Heart left ventricle (tissue), 16 donors: ENCODE results near the gene TCF4. TPM values are rescaled to one million over a fixed set of nuclear protein-coding genes. Genes with fewer than 3 reads are reported as not detected.

Experiments
- ATAC-seq, 4 donors: fragments of 200-7000 bp; cut with Tn5 transposase; one replicate each; pipeline ENCODE4 v1.9.1; 2020 to 2022; ENCODE audit warnings: moderate library complexity in 4 of 4, mild to moderate bottlenecking in 3 of 4, moderate number of reproducible peaks in 1 of 4
- DNase-seq, 5 donors: peaks; one replicate each; pipeline ENCODE4 v3.0.0-alpha.2; 2020
- H3K27ac ChIP-seq, 12 donors: fragments of 200-600 bp; sonication (generic) in 4 of 12; one replicate each; pipeline versions ENCODE4 v1.5.0 to v1.8.0; 2016 to 2022; ENCODE audit warnings: mild to moderate bottlenecking in 2 of 12
- H3K27me3 ChIP-seq, 9 donors: fragments of 200-600 bp; sonication (generic) in 2 of 9; one replicate each; pipeline versions ENCODE4 v1.5.1 to v1.8.0; 2016 to 2022; ENCODE audit warnings: mild to moderate bottlenecking in 3 of 9
- H3K36me3 ChIP-seq, 9 donors: fragments of 200-600 bp; sonication (generic) in 2 of 9; one replicate each; pipeline versions ENCODE4 v1.5.0 to v1.8.0; 2018 to 2022; ENCODE audit warnings: mild to moderate bottlenecking in 2 of 9
- H3K4me1 ChIP-seq, 12 donors: fragments of 200-600 bp; sonication (generic) in 4 of 12; one replicate each; pipeline versions ENCODE4 v1.5.0 to v1.8.0; 2016 to 2022; ENCODE audit warnings: mild to moderate bottlenecking in 3 of 12
- H3K4me3 ChIP-seq, 12 donors: fragments of 200-600 bp; sonication (generic) in 4 of 12; one replicate each; pipeline versions ENCODE4 v1.5.0 to v1.8.0; 2017 to 2022; ENCODE audit warnings: mild to moderate bottlenecking in 9 of 12, moderate library complexity in 4 of 12
- H3K9me3 ChIP-seq, 12 donors: fragments of 200-600 bp; sonication (generic) in 4 of 12; one replicate each; pipeline versions ENCODE4 v1.5.0 to v1.8.0; 2016 to 2022; ENCODE audit warnings: mild to moderate bottlenecking in 1 of 12
- CTCF ChIP-seq, 12 donors: fragments of 200-600 bp; sonication (generic) in 4 of 12; IDR thresholded peaks; one replicate each; pipeline versions ENCODE4 v1.5.0 to v1.8.0; 2018 to 2022; ENCODE audit warnings: antibody characterized with exemption in 12 of 12, mild to moderate bottlenecking in 5 of 12
- POLR2A ChIP-seq, 2 donors: fragments of 450-650 bp; IDR thresholded peaks; one replicate each; pipeline ENCODE4 v1.6.1; 2017; ENCODE audit warnings: antibody characterized with exemption in 2 of 2, mild to moderate bottlenecking in 2 of 2, moderate library complexity in 2 of 2
- WGBS, 4 donors: extraction: QIAGEN DNeasy Blood & Tissue Kit in 2 of 4; methylation state at CpG; one replicate each; pipeline versions ENCODE4 v1.1.5 to v1.1.7; 2013 to 2018; 5-methylcytosine and 5-hydroxymethylcytosine counted together
- intact Hi-C, 10 donors: fragments of 100-400 bp; cut with DNase I; formaldehyde crosslinking; loops; one replicate each; pipeline versions ENCODE4 v1.11.1 to v1.14.2; 2022
- polyA plus RNA-seq, 2 donors: library from polyadenylated mRNA; stranded (reverse); fragments of 200-250 nt; gene quantifications; one replicate each; pipeline ENCODE4 v1.2.3, GENCODE V29; 2013
- total RNA-seq, 9 donors: library from RNA; depleted of rRNA in 2 of 9; stranded (reverse); fragments of >200 nt in 2 of 9; fragmentation: NEBNext Ultra II Directional in 3 of 9; extraction: Animal tissue kit (Norgen Biotek cat#: 25700) in 3 of 9; gene quantifications; one replicate each; pipeline versions ENCODE4 v1.1.0 to v1.2.4, GENCODE V29; 2016 to 2023
- donor health status: ischemic (EF 13 %, LVEDD 7.1; RV severe dilation, severe dysfunction).
- donor health status: healthy with polysubstance abuse.
- donor health status: DM: no; HTN: yes; CAD: no.
- donor health status: DM: no; HTN: no; CAD: no.
- donor health status: ischemic (EF 25% LVEDD 6.9; RV normal size, moderate dysfunction).
- donor health status: ischemic (EF 25% LVEDD 5.7; RV mildly dilated, moderate dysfunction).
- donor health status: healthy.
- donor health status: DM: yes; HTN: yes; CAD: no.
- donor health status: ischemic (EF 35%, LVEDD 5.7; RV mildly dilated, moderate dysfunction).
- donor health status: nonischemic (EF 11% LVEDD 7.7; RV severe dilation, severe dysfunction).
- donor health status: DM: yes; HTN: yes; CAD: no.
- donor health status: PGD.
- donor health status: ischemic (EF 29% LVEDD 5.4; RV normal size, mild dysfunction).
- donor health status: nonischemic (EF 23%, LVEDD 6.1; RV moderate dilation, normal function).

The TCF4 gene
- total and polyA plus RNA-seq, 11 donors, result 12.8 to 119 (median 71.5) TPM

GRCh38 chr18:55446996-55447671, 140.9 kb downstream of the TCF4 start:
- ATAC-seq, result no peak
- no peak overlapping the region for H3K4me3 ChIP-seq
- DNase-seq, result no peak
- H3K27ac ChIP-seq, result no peak overlapping the region
- TF ChIP-seq POLR2A (IDR thresholded peaks at IDR 0.05), result no peak
- TF ChIP-seq CTCF (IDR thresholded peaks at IDR 0.05), result no peak
- peaks cover 0 to 11% (median 6%) of the 10 kb centered on the region in 12 donors for H3K9me3 ChIP-seq
- intact Hi-C loops, result no loop called here
- 92 to 93% (median 93%) methylated on average over 5 of the region's 5 CpGs for WGBS, 4 donors
- no peaks in the 10 kb centered on the region for H3K27me3 ChIP-seq
- no peaks in the 10 kb centered on the region for H3K36me3 ChIP-seq
- H3K4me1 ChIP-seq, result peaks cover 0 to 59% (median 10%) of the 10 kb centered on the region in 12 donors

- 89 to 95% (median 92%) methylated on average over 1 of the region's 1 CpG for WGBS, 4 donors
- DNase-seq (no peak), ATAC-seq (peak in 1 of 4 donors; percentile 26)
- no peak overlapping the region for H3K27ac ChIP-seq
- H3K36me3 ChIP-seq, result no peaks in the 10 kb centered on the region
- H3K4me1 ChIP-seq, result peaks cover 0 to 53% (median 11%) of the 10 kb centered on the region in 12 donors
- peaks cover 0 to 11% (median 6%) of the 10 kb centered on the region in 12 donors for H3K9me3 ChIP-seq
- H3K27me3 ChIP-seq, result no peaks in the 10 kb centered on the region
- no peak overlapping the region for H3K4me3 ChIP-seq
- intact Hi-C loops, result no loop called here
- no peak for TF ChIP-seq POLR2A (IDR thresholded peaks at IDR 0.05)
- no peak for TF ChIP-seq CTCF (IDR thresholded peaks at IDR 0.05)
Measured at GRCh38 chr18:55444536-55444935, 143.5 kb downstream of the TCF4 start.

GRCh38 chr18:55443776-55444175, 144.2 kb downstream of the TCF4 start:
- H3K4me1 ChIP-seq, result peaks cover 0 to 47% (median 9%) of the 10 kb centered on the region in 12 donors
- no peak for TF ChIP-seq POLR2A (IDR thresholded peaks at IDR 0.05)
- no peak for TF ChIP-seq CTCF (IDR thresholded peaks at IDR 0.05)
- H3K27ac ChIP-seq, result no peak overlapping the region
- H3K27me3 ChIP-seq, result no peaks in the 10 kb centered on the region
- ATAC-seq (no peak), DNase-seq (no peak)
- intact Hi-C loops, result no loop called here
- H3K36me3 ChIP-seq, result no peaks in the 10 kb centered on the region
- H3K4me3 ChIP-seq, result no peak overlapping the region
- 90 to 97% (median 94%) methylated on average over 3 of the region's 3 CpGs for WGBS, 4 donors
- H3K9me3 ChIP-seq, result peaks cover 0 to 11% (median 6%) of the 10 kb centered on the region in 12 donors

- Histone ChIP-seq H3K36me3 (no peaks in the 10 kb centered on the region), H3K27ac (no peak overlapping the region), H3K4me1 (peaks cover 0 to 35% (median 6%) of the 10 kb centered on the region in 12 donors), H3K4me3 (no peak overlapping the region), H3K27me3 (no peaks in the 10 kb centered on the region), H3K9me3 (peaks cover 0 to 11% (median 6%) of the 10 kb centered on the region in 12 donors)
- ATAC-seq, result no peak
- WGBS, 4 donors, result 62 to 78% (median 71%) methylated on average over 4 of the region's 4 CpGs
- TF ChIP-seq CTCF (IDR thresholded peaks at IDR 0.05) (no peak), POLR2A (IDR thresholded peaks at IDR 0.05) (no peak)
- no peak for DNase-seq
- intact Hi-C loops, result no loop called here
Measured at GRCh38 chr18:55442561-55442960, 145.4 kb downstream of the TCF4 start.
